HG02571 (cell line): ENCODE measurements around the gene KCNAB1.
"Not testable (repeated sequence)": the region's sequence is repeated elsewhere in the genome, so short reads cannot be mapped to it uniquely, and the experiment has no call there.

Source experiments
- ATAC-seq: cut with Tn5 transposase; IDR thresholded peaks from one replicate; pipeline ENCODE4 v1.9.1; 2021; ENCODE audit warnings: mild to moderate bottlenecking, moderate library complexity; ENCODE audit not compliant: unreplicated experiment

KCNAB1 gene

DNA sequence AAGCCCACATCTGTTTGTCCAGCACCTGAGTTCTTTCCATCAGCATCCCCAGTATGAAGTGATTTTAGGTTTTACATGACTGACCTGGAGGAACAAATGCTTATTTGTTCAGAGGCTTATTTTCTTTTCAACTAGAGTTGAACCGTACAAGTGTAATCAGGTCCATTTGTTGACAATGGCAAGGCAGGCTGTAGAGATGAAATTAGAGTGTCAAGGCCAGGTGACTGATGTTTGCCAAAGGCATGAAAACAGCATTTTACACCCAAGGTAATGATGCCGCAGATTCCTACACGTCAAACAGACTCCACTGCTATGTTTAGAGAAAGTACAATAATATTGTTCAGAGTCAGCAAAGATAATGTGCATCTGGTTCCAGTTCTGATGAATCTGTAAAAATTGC, 96.5 kb downstream of the KCNAB1 start:
- no peak for ATAC-seq

DNA sequence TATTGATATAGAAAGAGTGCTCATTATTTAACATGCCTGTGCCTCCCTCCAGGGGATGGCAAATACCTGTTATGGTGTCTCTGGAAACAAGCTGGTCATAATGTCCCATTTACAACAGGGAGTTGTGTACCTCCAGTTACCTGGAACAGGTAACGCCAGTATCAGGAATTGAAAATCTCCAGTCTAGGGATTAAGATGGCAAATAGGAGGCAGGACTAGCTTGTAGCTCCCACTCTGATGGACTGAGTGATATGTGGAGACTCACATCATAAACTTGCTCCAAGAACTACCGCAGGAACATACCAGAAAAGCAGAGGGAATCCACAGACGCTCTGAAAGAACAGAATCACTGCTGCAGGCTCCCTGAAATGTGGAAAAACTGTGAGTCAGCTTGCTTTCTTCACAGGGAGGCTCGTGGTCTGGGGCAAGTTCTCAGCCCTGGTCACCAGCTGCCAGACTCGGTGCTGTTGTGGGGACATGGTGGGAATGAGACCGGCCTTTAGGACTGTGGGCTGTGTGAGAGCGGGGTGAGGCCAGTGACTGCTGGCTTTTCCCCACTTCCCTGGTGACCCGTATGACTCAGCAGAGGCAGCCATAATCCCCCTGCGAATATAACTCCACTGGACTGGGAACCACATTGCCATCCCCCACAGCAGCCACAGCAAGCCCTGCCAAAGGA, 97.4 kb downstream of the KCNAB1 start:
- ATAC-seq = no peak

DNA sequence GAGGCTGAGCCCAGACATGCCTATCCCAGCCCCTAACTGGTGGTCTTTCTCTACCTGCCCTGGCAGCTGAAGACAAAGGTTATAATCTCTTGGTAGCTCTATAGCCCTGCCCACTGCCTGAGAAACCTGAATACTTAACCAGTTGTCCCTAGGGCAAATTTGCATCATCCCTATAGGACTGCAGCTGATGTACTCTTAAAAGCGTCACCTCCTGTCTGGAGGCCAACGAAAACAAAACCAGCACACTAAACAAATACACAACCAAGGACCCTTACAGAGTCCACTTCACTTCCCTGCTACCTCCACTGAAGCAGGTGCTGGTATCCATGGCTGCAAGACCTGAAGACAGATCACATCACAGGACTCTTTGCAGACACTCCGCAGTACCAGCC, 98.0 kb downstream of the KCNAB1 start:
- no peak for ATAC-seq

DNA sequence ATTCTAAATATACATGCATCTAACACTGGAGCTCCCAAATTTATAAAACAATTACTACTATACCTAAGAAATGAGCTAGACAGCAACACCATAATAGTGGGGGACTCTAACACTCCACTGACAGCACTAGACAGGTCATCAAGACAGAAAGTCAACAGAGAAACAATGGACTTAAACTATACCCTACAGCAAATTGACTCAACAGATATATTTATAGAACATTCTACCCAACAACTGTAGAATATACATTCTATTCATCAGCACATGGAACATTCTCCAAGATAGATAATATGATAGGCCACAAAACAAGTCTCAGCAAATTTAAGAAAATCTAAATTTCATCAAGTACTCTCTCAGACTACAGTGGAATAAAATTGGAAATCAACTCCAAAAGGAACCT, 102.0 kb downstream of the KCNAB1 start:
- ATAC-seq = not testable (repeated sequence)

DNA sequence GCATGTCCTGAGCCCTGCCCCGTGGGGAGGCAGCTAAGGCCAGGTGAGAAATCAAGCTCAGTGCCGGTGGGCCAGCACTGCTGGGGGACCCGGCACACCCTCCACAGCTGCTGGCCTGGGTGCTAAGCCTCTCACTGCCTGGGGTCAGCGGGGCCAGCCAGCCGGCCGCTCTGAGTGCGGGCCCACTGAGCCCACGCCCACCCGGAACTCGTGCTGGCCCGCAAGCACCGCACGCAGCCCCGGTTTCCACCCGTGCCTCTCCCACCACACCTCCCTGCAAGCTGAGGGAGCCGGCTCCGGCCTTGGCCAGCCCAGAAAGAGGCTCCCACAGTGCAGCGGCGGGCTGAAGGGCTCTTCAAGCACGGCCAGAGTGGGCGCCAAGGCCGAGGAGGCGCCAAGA, 103.7 kb downstream of the KCNAB1 start:
- ATAC-seq = not testable (repeated sequence)

GRCh38 chr3:156226676-156227420, 106.5 kb downstream of the KCNAB1 start:
- no peak for ATAC-seq

GRCh38 chr3:156227704-156228103, 107.3 kb downstream of the KCNAB1 start:
- no peak for ATAC-seq

GRCh38 chr3:156230278-156230900, 110.0 kb downstream of the KCNAB1 start:
- ATAC-seq = no peak

DNA sequence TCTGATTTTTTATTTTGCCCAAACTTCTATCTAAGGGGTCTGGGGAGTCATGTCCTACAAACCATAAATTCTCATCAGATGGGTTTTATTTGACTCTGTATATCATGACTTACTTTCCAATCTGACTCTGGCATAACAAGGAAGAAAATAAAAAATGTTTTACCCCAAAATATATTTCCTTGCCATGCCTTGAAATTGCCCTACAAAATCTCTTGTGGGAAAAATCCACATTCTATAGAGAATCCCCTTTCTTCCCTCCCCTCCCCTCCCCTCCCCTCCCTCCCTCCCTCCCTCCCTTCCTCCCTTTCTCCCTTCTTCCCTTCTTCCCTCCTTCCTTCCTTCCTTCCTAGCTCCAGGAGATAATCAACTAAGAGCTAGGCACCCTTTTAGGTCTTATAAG, 110.8 kb downstream of the KCNAB1 start:
- not testable (repeated sequence) for ATAC-seq

GRCh38 chr3:156233876-156234275, 113.5 kb downstream of the KCNAB1 start:
- no peak for ATAC-seq

- ATAC-seq = no peak
Measured at GRCh38 chr3:156236556-156237260, 116.3 kb downstream of the KCNAB1 start.

GRCh38 chr3:156240642-156241041, 120.3 kb downstream of the KCNAB1 start:
- ATAC-seq = no peak

GRCh38 chr3:156246961-156247725, 126.8 kb downstream of the KCNAB1 start:
- no peak for ATAC-seq

- ATAC-seq = no peak
Measured at GRCh38 chr3:156250550-156250949, 130.2 kb downstream of the KCNAB1 start.

DNA sequence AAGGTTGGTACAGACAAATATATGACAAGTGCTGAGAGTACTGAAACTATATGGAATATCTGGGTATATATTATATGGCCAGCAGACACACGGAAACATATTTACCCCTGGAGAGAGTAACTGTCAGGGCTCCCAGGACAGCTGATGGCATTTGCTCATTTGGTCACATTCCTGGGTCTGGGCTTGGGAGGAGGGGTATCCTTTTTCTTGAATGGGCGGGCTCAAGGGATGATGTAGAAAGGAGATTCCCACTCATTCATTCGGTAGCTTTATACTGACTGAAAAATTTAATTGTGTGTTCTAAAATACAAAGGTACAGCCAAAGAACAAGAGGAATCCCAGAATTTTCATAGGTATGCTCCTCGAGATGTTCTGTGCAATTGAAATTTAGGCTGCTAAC, 131.0 kb downstream of the KCNAB1 start:
- no peak for ATAC-seq

GRCh38 chr3:156252656-156253055, 132.3 kb downstream of the KCNAB1 start:
- no peak for ATAC-seq

DNA sequence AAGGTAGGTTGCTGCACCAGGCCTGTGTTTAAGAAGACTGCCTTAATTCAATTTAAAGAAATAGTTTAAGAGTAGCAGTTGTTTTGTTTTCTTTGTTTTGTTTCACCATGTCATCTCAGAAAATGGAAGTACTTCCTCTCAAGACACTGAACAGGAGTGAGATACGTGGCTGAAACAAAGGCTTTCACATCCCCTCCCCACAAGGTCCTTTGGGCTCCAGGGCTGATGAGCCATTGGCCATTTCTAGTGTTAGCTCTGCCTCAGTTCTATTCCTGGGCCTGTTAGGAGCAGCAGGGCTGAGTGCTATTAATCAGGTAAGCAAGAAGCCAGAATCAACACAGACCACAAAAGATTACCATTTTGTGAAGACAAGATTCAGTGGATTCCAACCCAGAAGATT, 132.8 kb downstream of the KCNAB1 start:
- peak; percentile 62 for ATAC-seq

DNA sequence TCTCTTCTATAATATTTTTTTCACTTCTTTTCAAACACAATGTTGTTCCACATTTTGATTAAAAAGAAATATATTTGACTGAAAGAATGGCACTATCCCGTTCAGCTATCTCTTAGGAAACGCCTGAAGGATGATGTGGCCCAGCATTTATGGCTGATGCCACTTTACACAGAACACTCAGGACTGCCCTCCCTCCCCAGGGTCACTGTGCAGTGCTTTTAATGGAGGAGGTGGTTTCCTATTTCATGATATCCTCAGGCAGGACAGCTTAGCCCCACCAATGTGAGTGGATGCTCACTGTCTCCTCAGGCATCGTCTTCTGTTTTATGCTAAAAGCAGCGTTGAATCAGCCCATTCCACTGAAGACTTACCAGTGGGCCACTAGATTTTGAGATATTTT, 135.9 kb downstream of the KCNAB1 start:
- no peak for ATAC-seq

GRCh38 chr3:156256945-156257344, 136.6 kb downstream of the KCNAB1 start:
- no peak for ATAC-seq

GRCh38 chr3:156258301-156258700, 137.9 kb downstream of the KCNAB1 start:
- no peak for ATAC-seq

DNA sequence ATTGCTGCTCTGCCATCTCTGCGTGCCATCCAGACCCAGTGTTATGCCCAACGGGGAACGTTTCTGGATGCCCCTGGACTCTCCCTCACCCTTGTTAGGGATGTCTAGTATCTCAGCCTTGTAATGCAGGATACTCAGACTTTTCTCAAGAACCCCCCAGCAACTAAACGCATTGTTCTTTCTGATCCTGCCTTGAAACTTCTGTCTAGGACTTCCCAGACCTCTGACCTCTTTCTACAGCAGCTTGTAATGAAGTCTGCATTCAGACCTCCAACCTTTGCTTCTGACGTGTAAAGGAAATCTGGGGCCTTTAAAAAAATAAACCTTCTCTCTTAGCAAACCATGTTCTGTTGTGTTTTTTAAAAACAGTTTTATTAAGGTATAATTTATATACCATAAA, 139.5 kb downstream of the KCNAB1 start:
- no peak for ATAC-seq
